Keratinocyte (primary cell): ENCODE data around the gene CCL7. TPM values are rescaled to one million over a fixed set of nuclear protein-coding genes. Genes with fewer than 3 reads are reported as not detected.

Experiments
- DNase-seq: peaks from one replicate; pipeline ENCODE4 v3.0.0-alpha.2; 2011; ENCODE audit warnings: low read depth, missing footprints, low spot score
- FAIRE-seq: peaks from 2 replicates; lab custom pipeline; 2011; peaks lifted over from hg19 to GRCh38; lab: Jason Lieb, UNC
- H2AFZ ChIP-seq: 2 replicates; pipeline ENCODE4 v1.6.0; 2012; ENCODE audit warnings: low read length, control low read depth, inconsistent platforms; ENCODE audit not compliant: control insufficient read depth
- H3K27ac ChIP-seq: 2 replicates; pipeline ENCODE4 v1.5.1; 2011; ENCODE audit warnings: low read length; ENCODE audit not compliant: control insufficient read depth, insufficient read depth
- H3K27me3 ChIP-seq: 3 replicates; pipeline ENCODE4 v1.6.0; 2011; ENCODE audit warnings: low read length; ENCODE audit not compliant: control insufficient read depth, insufficient read depth; ENCODE audit errors: extremely low read depth
- H3K36me3 ChIP-seq, 2 experiments: 2 replicates in 1 of 2; 3 replicates in 1 of 2; pipeline ENCODE4 v1.5.1; 2011; ENCODE audit warnings: low read length in 2 of 2, mild to moderate bottlenecking in 1 of 2; ENCODE audit not compliant: control insufficient read depth in 2 of 2, insufficient read depth in 2 of 2; ENCODE audit errors: extremely low read depth in 1 of 2
- H3K4me1 ChIP-seq: 3 replicates; pipeline ENCODE4 v1.5.1; 2011; ENCODE audit warnings: low read length; ENCODE audit not compliant: control insufficient read depth, insufficient read depth; ENCODE audit errors: extremely low read depth
- H3K4me2 ChIP-seq: 3 replicates; pipeline ENCODE4 v1.6.0; 2011; ENCODE audit warnings: low read depth, low read length; ENCODE audit not compliant: control insufficient read depth, insufficient read depth; ENCODE audit errors: extremely low read depth
- H3K4me3 ChIP-seq, 3 experiments: fragments of 200-600 bp in 1 of 3; sonication (generic) in 1 of 3; 2 replicates in 2 of 3; 3 replicates in 1 of 3; pipeline ENCODE4 v1.5.1; 2011 to 2016; ENCODE audit warnings: low read length in 3 of 3, mild to moderate bottlenecking in 3 of 3, control low read depth in 2 of 3, inconsistent platforms in 1 of 3, low read depth in 1 of 3, mixed read lengths in 1 of 3, mixed run types in 1 of 3, moderate library complexity in 1 of 3; ENCODE audit not compliant: control insufficient read depth in 2 of 3, insufficient read depth in 2 of 3; ENCODE audit errors: extremely low read depth in 1 of 3
- H3K79me2 ChIP-seq: 2 replicates; pipeline ENCODE4 v1.6.0; 2012; ENCODE audit warnings: low read length; ENCODE audit not compliant: control insufficient read depth, insufficient read depth
- H3K9ac ChIP-seq: 3 replicates; pipeline ENCODE4 v1.6.0; 2011; ENCODE audit warnings: low read length; ENCODE audit not compliant: control insufficient read depth, insufficient read depth; ENCODE audit errors: extremely low read depth
- H3K9me1 ChIP-seq: 3 replicates; pipeline ENCODE4 v1.6.0; 2011; ENCODE audit warnings: low read length; ENCODE audit not compliant: control insufficient read depth, insufficient read depth; ENCODE audit errors: extremely low read depth
- H3K9me3 ChIP-seq: 2 replicates; pipeline ENCODE4 v1.5.1; 2012; ENCODE audit warnings: low read depth, low read length; ENCODE audit not compliant: control insufficient read depth
- H4K20me1 ChIP-seq: 3 replicates; pipeline ENCODE4 v1.6.0; 2011; ENCODE audit warnings: low read length; ENCODE audit not compliant: control insufficient read depth, insufficient read depth; ENCODE audit errors: extremely low read depth
- EZH2 ChIP-seq: IDR thresholded peaks from one replicate; pipeline ENCODE4 v1.6.1; 2012; ENCODE audit warnings: inconsistent platforms, mild to moderate bottlenecking, low read length, moderate library complexity
- dilution Hi-C: fragments of 300-500 bp; cut with MboI; formaldehyde crosslinking; loops from one replicate; pipeline ENCODE4 v1.7.0; 2020; ENCODE audit warnings: low sequenced_read_pairs; ENCODE audit not compliant: extremely low pct_ligation_motif_present
- polyA plus RNA-seq, 5 experiments: library from polyadenylated mRNA; depleted of rRNA in 3 of 5; stranded (reverse) in 3 of 5; stranded (forward) in 1 of 5; unstranded in 1 of 5; fragments of >200 nt; gene quantifications; 1 replicate in 1 of 5; 2 replicates in 3 of 5; 3 replicates in 1 of 5; pipeline versions ENCODE4 v1.2.1 to v1.2.3, GENCODE V29; 2011 to 2012; ENCODE audit warnings: missing spikeins in 2 of 5, low read depth in 1 of 5, low replicate concordance in 1 of 5
- TF ChIP-seq, protein P1 (sequence below), 3 experiments: IDR thresholded peaks in 1 of 3; conservative IDR thresholded peaks in 1 of 3; optimal IDR thresholded peaks in 1 of 3; 2 replicates in 2 of 3; 3 replicates in 1 of 3; pipeline versions ENCODE3 to v1.5.1; 2011; ENCODE audit warnings: low read length in 3 of 3, mild to moderate bottlenecking in 3 of 3, moderate library complexity in 2 of 3, control low read depth in 1 of 3, inconsistent platforms in 1 of 3; ENCODE audit not compliant: insufficient read depth in 2 of 3; ENCODE audit errors: extremely low read depth in 1 of 3

CCL7 gene
- polyA plus RNA-seq, 1 donor (not counting 4 experiments of a cell fraction or from before 2014, with no cell fraction given): not detected

DNA sequence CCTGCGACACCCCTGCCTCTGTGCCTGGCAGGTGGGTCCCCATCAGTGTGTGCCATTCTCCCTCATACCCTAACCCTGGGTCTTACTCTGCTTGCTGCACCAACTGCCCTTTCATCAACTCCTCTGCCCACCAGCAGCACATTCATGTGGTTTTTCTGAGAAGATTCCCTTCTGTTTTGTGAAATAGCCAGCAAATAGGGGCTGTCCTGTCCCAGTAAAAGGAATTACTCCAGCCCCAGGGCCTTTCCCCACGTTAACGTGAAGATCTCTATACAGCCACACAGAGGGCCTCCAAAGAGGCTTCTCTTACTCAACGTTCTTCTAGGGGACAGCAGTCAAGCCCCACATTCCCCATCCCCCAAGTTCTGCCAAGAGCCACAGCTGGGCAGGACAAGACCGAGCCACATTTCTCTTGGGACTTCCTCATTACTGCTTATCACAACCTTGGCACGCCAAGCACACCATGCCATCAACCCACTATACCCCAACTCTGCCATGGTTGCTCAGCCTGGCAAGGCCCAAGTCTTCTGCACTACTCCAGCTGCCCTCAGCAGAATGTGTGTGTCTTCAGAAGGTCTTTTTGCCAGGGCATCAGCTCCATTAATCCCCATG is 33.6 kb upstream of the CCL7 start:
- no peak overlapping the region for H3K27ac ChIP-seq
- FAIRE-seq: no peak
- no peak overlapping the region for H2AFZ ChIP-seq
- DNase-seq: no peak
- H3K4me1 ChIP-seq: no peaks in the 10 kb centered on the region
- no peaks in the 10 kb centered on the region for H3K79me2 ChIP-seq
- no peaks in the 10 kb centered on the region for H3K9me3 ChIP-seq
- H3K27me3 ChIP-seq: no peaks in the 10 kb centered on the region
- no peaks in the 10 kb centered on the region for H3K9me1 ChIP-seq
- no peak overlapping the region for H3K4me2 ChIP-seq
- dilution Hi-C loops: no loop called here
- TF ChIP-seq, protein P1, sequence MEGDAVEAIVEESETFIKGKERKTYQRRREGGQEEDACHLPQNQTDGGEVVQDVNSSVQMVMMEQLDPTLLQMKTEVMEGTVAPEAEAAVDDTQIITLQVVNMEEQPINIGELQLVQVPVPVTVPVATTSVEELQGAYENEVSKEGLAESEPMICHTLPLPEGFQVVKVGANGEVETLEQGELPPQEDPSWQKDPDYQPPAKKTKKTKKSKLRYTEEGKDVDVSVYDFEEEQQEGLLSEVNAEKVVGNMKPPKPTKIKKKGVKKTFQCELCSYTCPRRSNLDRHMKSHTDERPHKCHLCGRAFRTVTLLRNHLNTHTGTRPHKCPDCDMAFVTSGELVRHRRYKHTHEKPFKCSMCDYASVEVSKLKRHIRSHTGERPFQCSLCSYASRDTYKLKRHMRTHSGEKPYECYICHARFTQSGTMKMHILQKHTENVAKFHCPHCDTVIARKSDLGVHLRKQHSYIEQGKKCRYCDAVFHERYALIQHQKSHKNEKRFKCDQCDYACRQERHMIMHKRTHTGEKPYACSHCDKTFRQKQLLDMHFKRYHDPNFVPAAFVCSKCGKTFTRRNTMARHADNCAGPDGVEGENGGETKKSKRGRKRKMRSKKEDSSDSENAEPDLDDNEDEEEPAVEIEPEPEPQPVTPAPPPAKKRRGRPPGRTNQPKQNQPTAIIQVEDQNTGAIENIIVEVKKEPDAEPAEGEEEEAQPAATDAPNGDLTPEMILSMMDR (optimal IDR thresholded peaks at IDR 0.05 in 1 of 3, IDR thresholded peaks at IDR 0.05 in 1 of 3, conservative IDR thresholded peaks at IDR 0.05 in 1 of 3; ENCODE audit: extremely low read depth in 1 of 3, insufficient read depth in 2 of 3, low read length in 3 of 3): no peak
- TF ChIP-seq EZH2: no peak
- no peaks in the 10 kb centered on the region for H4K20me1 ChIP-seq
- no peak overlapping the region for H3K9ac ChIP-seq
- H3K4me3 ChIP-seq: no peak overlapping the region
- no peaks in the 10 kb centered on the region for H3K36me3 ChIP-seq

DNA sequence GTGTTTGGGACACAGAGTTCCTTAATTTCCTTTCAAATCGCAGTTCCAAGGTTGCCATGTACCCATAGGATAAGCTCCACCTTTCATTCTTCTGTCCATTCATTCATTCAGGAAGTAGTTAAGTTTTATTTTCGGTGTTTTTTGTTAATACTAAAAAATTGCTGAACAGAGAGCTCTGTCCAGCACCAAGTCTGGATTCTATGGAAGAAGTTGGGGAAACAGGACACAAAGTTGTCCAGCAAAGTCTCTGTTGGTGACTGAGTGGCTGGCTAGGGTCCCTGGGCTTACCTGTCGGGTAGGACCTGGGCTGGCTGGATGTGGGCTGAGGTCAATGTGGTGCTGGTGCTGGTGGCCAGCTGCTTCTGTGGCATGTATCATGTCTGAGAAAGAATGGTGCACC is 32.6 kb upstream of the CCL7 start:
- no peak for FAIRE-seq
- dilution Hi-C loops: no loop called here

More for the DNA sequence above, 32.6 kb upstream of the CCL7 start:
- Histone ChIP-seq H3K9me3 (no peaks in the 10 kb centered on the region), H3K4me3 (no peak overlapping the region), H3K9me1 (no peaks in the 10 kb centered on the region), H3K27me3 (no peaks in the 10 kb centered on the region), H3K79me2 (no peaks in the 10 kb centered on the region), H3K4me2 (no peak overlapping the region), H3K36me3 (no peaks in the 10 kb centered on the region), H3K27ac (no peak overlapping the region), H2AFZ (no peak overlapping the region), H4K20me1 (no peaks in the 10 kb centered on the region), H3K9ac (no peak overlapping the region), H3K4me1 (no peaks in the 10 kb centered on the region)
- no peak for TF ChIP-seq EZH2
- TF ChIP-seq, protein P1 (optimal IDR thresholded peaks at IDR 0.05 in 1 of 3, IDR thresholded peaks at IDR 0.05 in 1 of 3, conservative IDR thresholded peaks at IDR 0.05 in 1 of 3; ENCODE audit: extremely low read depth in 1 of 3, insufficient read depth in 2 of 3, low read length in 3 of 3): no peak
- no peak for DNase-seq
